T1000 (cell line): ENCODE data around the gene HSPH1.
"Not testable (repeated sequence)": the region's sequence is repeated elsewhere in the genome, so short reads cannot be mapped to it uniquely, and the experiment has no call there.

ENCODE experiments used
- DNase-seq: peaks from one replicate; lab custom pipeline; 2025; ENCODE audit warnings: mixed read lengths; lab: John Stamatoyannopoulos, UW

Gene HSPH1

GRCh38 chr13:31177813-31178495 is 16.2 kb upstream of the HSPH1 start:
- not testable (repeated sequence) for DNase-seq

- DNase-seq = no peak
These were observed 14.3 kb upstream of the HSPH1 start for GRCh38 chr13:31175847-31176532.

GRCh38 chr13:31174018-31174417 is 12.3 kb upstream of the HSPH1 start:
- no peak for DNase-seq

- peak; percentile 1 for DNase-seq
These were observed 10.8 kb upstream of the HSPH1 start for GRCh38 chr13:31172535-31172934.

- no peak for DNase-seq
These were observed 10.3 kb upstream of the HSPH1 start for GRCh38 chr13:31172001-31172400.

GRCh38 chr13:31168736-31169135 is 7.0 kb upstream of the HSPH1 start:
- DNase-seq = no peak

- no peak for DNase-seq
These were observed 6.5 kb upstream of the HSPH1 start for GRCh38 chr13:31168166-31168565.

- DNase-seq = no peak
These were observed 5.8 kb upstream of the HSPH1 start for GRCh38 chr13:31167490-31167889.

GRCh38 chr13:31166591-31166990 is 4.9 kb upstream of the HSPH1 start:
- DNase-seq = no peak

GRCh38 chr13:31162151-31163008 is 676 bp upstream of the HSPH1 start:
- DNase-seq = peak; percentile 93

- no peak for DNase-seq
These were observed 697 bp downstream of the HSPH1 start for GRCh38 chr13:31160857-31161556.

GRCh38 chr13:31159306-31159705 is 2.4 kb downstream of the HSPH1 start:
- DNase-seq = no peak

GRCh38 chr13:31154939-31155338 is 6.8 kb downstream of the HSPH1 start:
- no peak for DNase-seq

- DNase-seq = no peak
These were observed 9.9 kb downstream of the HSPH1 start for GRCh38 chr13:31151837-31152236.

- no peak for DNase-seq
These were observed 11.3 kb downstream of the HSPH1 start for GRCh38 chr13:31150315-31150985.

- no peak for DNase-seq
These were observed 12.1 kb downstream of the HSPH1 start for GRCh38 chr13:31149604-31150003.

GRCh38 chr13:31145417-31145816 is 16.3 kb downstream of the HSPH1 start:
- DNase-seq = no peak

GRCh38 chr13:31138515-31138914 is 23.2 kb downstream of the HSPH1 start:
- DNase-seq = no peak

- DNase-seq = no peak
These were observed 25.0 kb downstream of the HSPH1 start for GRCh38 chr13:31136724-31137123.

GRCh38 chr13:31134039-31134711 is 27.5 kb downstream of the HSPH1 start:
- DNase-seq = no peak

- DNase-seq = no peak
These were observed 28.1 kb downstream of the HSPH1 start for GRCh38 chr13:31133621-31134020.
